ENCODE measurements around the gene LILRA5. TPM values are rescaled to one million over a fixed set of nuclear protein-coding genes. Genes with fewer than 3 reads are reported as not detected.

LILRA5 gene
- total RNA-seq, 1 experiment from 2014 or later, result not detected

DNA sequence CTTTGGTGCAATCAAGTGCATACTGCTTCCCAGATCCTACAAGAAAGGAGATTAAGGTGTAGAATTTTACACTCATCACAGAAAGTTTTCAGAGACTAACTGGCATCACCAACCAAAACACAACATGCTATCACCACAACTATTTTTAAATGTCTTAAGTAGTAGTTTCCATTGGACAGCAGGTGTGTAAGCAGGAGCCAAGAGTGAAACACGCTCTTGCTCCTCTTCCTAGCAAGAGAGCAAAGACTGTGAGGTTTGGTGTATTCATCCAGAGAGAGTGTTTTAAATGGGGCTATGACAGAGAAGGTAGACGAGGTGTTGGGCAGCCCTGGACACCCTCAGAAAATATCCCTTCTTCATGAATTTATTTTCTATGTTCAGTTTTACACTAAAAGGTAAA, 38.5 kb upstream of the LILRA5 start:
- ChIA-PET CTCF (no interaction called here), POLR2A (no interaction called here), RAD21 (ENCODE audit: low non-redundant PET in 1 of 2, low total read pairs in 2 of 2, uncharacterized antibody in 2 of 2, unreplicated experiment in 2 of 2) (no interaction called here)
- no peaks in the 10 kb centered on the region for H3K4me1 ChIP-seq (ENCODE audit: control insufficient read depth in 1 of 2, insufficient read depth in 2 of 2, low read length in 2 of 2)
- no peak for ATAC-seq
- no peaks in the 10 kb centered on the region for H3K79me2 ChIP-seq (ENCODE audit: insufficient read depth, low read length)
- BruUV-seq (replicated peaks), result no TSS peak
- no peak for TF ChIP-seq ZBTB33 (IDR thresholded peaks at IDR 0.05; ENCODE audit: extremely low read depth, insufficient replicate concordance, low read length)
- no peak for TF ChIP-seq EGR1 (IDR thresholded peaks at IDR 0.05; ENCODE audit: low read depth)
- no peak for TF ChIP-seq YY1 (IDR thresholded peaks at IDR 0.05; ENCODE audit: extremely low read depth, insufficient replicate concordance, low read depth, low read length)
- no peak for TF ChIP-seq REST (IDR thresholded peaks at IDR 0.05; ENCODE audit: low read depth)
- TF ChIP-seq FOSL1 (IDR thresholded peaks at IDR 0.05; ENCODE audit: low read depth), result no peak
- no peak for TF ChIP-seq SIN3A (IDR thresholded peaks at IDR 0.05; ENCODE audit: low read depth)
- TF ChIP-seq JUND (IDR thresholded peaks at IDR 0.05), result no peak
- TF ChIP-seq ZFX (IDR thresholded peaks at IDR 0.05), result no peak
- TF ChIP-seq CEBPB (IDR thresholded peaks at IDR 0.05; ENCODE audit: low read depth), result no peak
- no peaks in the 10 kb centered on the region for H3K9me3 ChIP-seq (ENCODE audit: control insufficient read depth in 1 of 2, insufficient read depth in 1 of 2, low read depth in 1 of 2, low read length in 2 of 2)
- no peaks in the 10 kb centered on the region for H4K20me1 ChIP-seq (ENCODE audit: insufficient read depth)
- DNase-seq (ENCODE audit: low read depth, low spot score), result no peak
- no peak overlapping the region for H3K4me2 ChIP-seq (ENCODE audit: low read length)
- no peak overlapping the region for H3K4me3 ChIP-seq (replicated peaks in 1 of 2; ENCODE audit: low read depth in 1 of 2, low read length in 2 of 2)
- no peak overlapping the region for H3K27ac ChIP-seq (ENCODE audit: low read depth, low read length)
- intact Hi-C loops (cut with micrococcal nuclease), result no loop called here
- H3K9me2 ChIP-seq (ENCODE audit: insufficient read depth), result no peaks in the 10 kb centered on the region
- H2AFZ ChIP-seq (ENCODE audit: low read depth, low read length, poor library complexity, severe bottlenecking), result no peak overlapping the region
- H3K36me3 ChIP-seq (ENCODE audit: control insufficient read depth in 1 of 2, insufficient read depth in 2 of 2, low read length in 2 of 2), result no peaks in the 10 kb centered on the region
- no peak overlapping the region for H3K9ac ChIP-seq (ENCODE audit: low read length)
- peaks cover 16% of the 10 kb centered on the region; the same call in 1 of the 2 replicates for H3K27me3 ChIP-seq (ENCODE audit: insufficient read depth, low read length)
